ENCODE data around the gene ACAA1. TPM values are rescaled to one million over a fixed set of nuclear protein-coding genes. Genes with fewer than 3 reads are reported as not detected.

The ACAA1 gene
- total RNA-seq, 1 experiment from 2014 or later: 44.3 TPM

GRCh38 chr3:38125305-38126120, 11.4 kb downstream of the ACAA1 start:
- no peak overlapping the region for H2BK5ac ChIP-seq (ENCODE audit: insufficient read length, low read length)
- no peak overlapping the region for H3K14ac ChIP-seq (ENCODE audit: insufficient read depth, low read length)
- H3K79me2 ChIP-seq (ENCODE audit: insufficient read depth, low read length): no peaks in the 10 kb centered on the region
- H3K4me3 Mint-ChIP-seq: no peak overlapping the region
- H3K23ac ChIP-seq (ENCODE audit: insufficient read length, low read depth, low read length): no peak overlapping the region
- H3K79me1 ChIP-seq (ENCODE audit: insufficient read depth, low read depth, low read length, poor library complexity, severe bottlenecking): no peaks in the 10 kb centered on the region
- H3K9ac ChIP-seq (ENCODE audit: extremely low read depth, insufficient read length, low read length): no peak overlapping the region
- TF ChIP-seq CTCF (conservative IDR thresholded peaks at IDR 0.05): no peak
- no peak overlapping the region for H3K18ac ChIP-seq (ENCODE audit: insufficient read length, low read depth, low read length)
- no peaks in the 10 kb centered on the region for H3K27me3 ChIP-seq (ENCODE audit: insufficient read depth, low read length)
- no peak overlapping the region for H2BK15ac ChIP-seq (ENCODE audit: low read depth, low read length)
- no peak overlapping the region for H2AK5ac ChIP-seq (ENCODE audit: insufficient read length, low read length)
- no peak overlapping the region for H4K91ac ChIP-seq (ENCODE audit: insufficient read length, low read depth, low read length)
- H3K4me1 Mint-ChIP-seq: no peaks in the 10 kb centered on the region
- H3K9me3 ChIP-seq (ENCODE audit: control insufficient read depth, low read depth, low read length): no peaks in the 10 kb centered on the region
- no peak overlapping the region for H3K4me2 ChIP-seq (ENCODE audit: insufficient read depth, insufficient read length, low read length)
- no peak overlapping the region for H2BK20ac ChIP-seq (ENCODE audit: low read depth, low read length, poor library complexity, severe bottlenecking)
- no peak overlapping the region; a peak in 1 of 7 replicates for H3K27ac Mint-ChIP-seq
- no peaks in the 10 kb centered on the region for H3K4me1 ChIP-seq (ENCODE audit: insufficient read depth, low read length)
- WGBS (ENCODE audit: extremely low coverage, insufficient read length, low lambda C conversion rate): no CpG with 5 or more reads among the region's 11 CpGs
- H4K5ac ChIP-seq (ENCODE audit: insufficient read length, low read depth, low read length): no peak overlapping the region
- no peak overlapping the region for H3K4ac ChIP-seq (ENCODE audit: low read depth, low read length)
- H4K8ac ChIP-seq (replicated peaks; ENCODE audit: insufficient read length, low read depth, low read length): no peak overlapping the region
- H3K9me3 Mint-ChIP-seq: no peaks in the 10 kb centered on the region
- H4K20me1 ChIP-seq (ENCODE audit: control insufficient read depth, insufficient read depth, insufficient read length): no peaks in the 10 kb centered on the region
- no peak overlapping the region for H2AFZ ChIP-seq (ENCODE audit: low read length)
- H3T11ph ChIP-seq (ENCODE audit: low read length): no peak overlapping the region
- no peak overlapping the region for H3K56ac ChIP-seq (ENCODE audit: insufficient read length, low read depth, low read length)
- DNase-seq: no peak
- no peak overlapping the region for H2BK12ac ChIP-seq (ENCODE audit: insufficient read length, low read depth, low read length)
- H3K23me2 ChIP-seq (ENCODE audit: insufficient read length, low read depth, low read length, poor library complexity, severe bottlenecking): no peaks in the 10 kb centered on the region
- H3K36me3 Mint-ChIP-seq (ENCODE audit: insufficient read depth in 1 of 3, low read depth in 3 of 3): peaks cover 57 to 85% (median 77%) of the 10 kb centered on the region in 3 experiments
- no peak overlapping the region for H3K27ac ChIP-seq (ENCODE audit: insufficient read length, low read depth, low read length)
- no peak overlapping the region for H2BK120ac ChIP-seq (ENCODE audit: low read depth, low read length, poor library complexity, severe bottlenecking)
- no peaks in the 10 kb centered on the region; the same call in 1 of the 2 replicates for H3K27me3 Mint-ChIP-seq (ENCODE audit: low read depth)
